HepG2 (cell line): ENCODE results near the gene CNOT10. TPM values are rescaled to one million over a fixed set of nuclear protein-coding genes. Genes with fewer than 3 reads are reported as not detected.

Source experiments
- CAMTA2 ChIP-seq: sonication (generic); formaldehyde crosslinking; IDR thresholded peaks from 2 replicates; pipeline ENCODE4 v1.4.0; 2020; ENCODE audit warnings: mild to moderate bottlenecking, missing genetic modification reagents, borderline replicate concordance
- CC2D1A ChIP-seq: sonication (generic); formaldehyde crosslinking; IDR thresholded peaks from 2 replicates; pipeline ENCODE4 v1.8.1; 2023; ENCODE audit warnings: mild to moderate bottlenecking, missing genetic modification reagents
- HMGA1 ChIP-seq: sonication (generic); formaldehyde crosslinking; conservative IDR thresholded peaks from 2 replicates; pipeline ENCODE4 v1.4.0; 2020; ENCODE audit warnings: missing genetic modification reagents
- MIER2 ChIP-seq: IDR thresholded peaks from 2 replicates; pipeline ENCODE4 v1.6.1; 2016; ENCODE audit warnings: missing biosample characterization, missing genetic modification reagents
- NFKB2 ChIP-seq: sonication (generic); formaldehyde crosslinking; IDR thresholded peaks from 2 replicates; pipeline ENCODE4 v1.4.0; 2020; ENCODE audit warnings: missing genetic modification reagents, borderline replicate concordance
- NFYC ChIP-seq: IDR thresholded peaks from 2 replicates; pipeline ENCODE4 v1.6.1; 2016; ENCODE audit warnings: missing genetic modification reagents, missing compliant biosample characterization
- REPIN1 ChIP-seq: sonication (generic); formaldehyde crosslinking; IDR thresholded peaks from 2 replicates; pipeline ENCODE4 v1.8.0; 2022; ENCODE audit warnings: missing genetic modification reagents, low read depth, mild to moderate bottlenecking, borderline replicate concordance
- XRCC5 ChIP-seq: fragments of 200-400 bp; formaldehyde crosslinking; optimal IDR thresholded peaks from 2 replicates; pipeline ENCODE3; 2017; ENCODE audit warnings: mild to moderate bottlenecking, low read length
- ZBTB7B ChIP-seq: sonication (generic); formaldehyde crosslinking; IDR thresholded peaks from 2 replicates; pipeline ENCODE4 v1.4.0; 2020; ENCODE audit warnings: missing genetic modification reagents
- ZFP41 ChIP-seq: sonication (generic); formaldehyde crosslinking; IDR thresholded peaks from 2 replicates; pipeline ENCODE4 v1.4.0; 2020; ENCODE audit warnings: mild to moderate bottlenecking, missing genetic modification reagents, borderline replicate concordance
- ZNF160 ChIP-seq: sonication (generic); formaldehyde crosslinking; IDR thresholded peaks from 2 replicates; pipeline ENCODE4 v1.8.0; 2022; ENCODE audit warnings: mild to moderate bottlenecking, inconsistent platforms, missing genetic modification reagents
- ZNF335 ChIP-seq: sonication (generic); formaldehyde crosslinking; IDR thresholded peaks from 2 replicates; pipeline ENCODE4 v1.4.0; 2020; ENCODE audit warnings: missing genetic modification reagents
- ZNF577 ChIP-seq: sonication (generic); formaldehyde crosslinking; IDR thresholded peaks from 2 replicates; pipeline ENCODE4 v1.4.0; 2020; ENCODE audit warnings: mild to moderate bottlenecking, low read depth, missing genetic modification reagents, borderline replicate concordance
- ZNF674 ChIP-seq: sonication (generic); formaldehyde crosslinking; IDR thresholded peaks from 2 replicates; pipeline ENCODE4 v1.5.0; 2020; ENCODE audit warnings: low read depth, mild to moderate bottlenecking, missing genetic modification reagents
- ZNF788 ChIP-seq: sonication (generic); formaldehyde crosslinking; IDR thresholded peaks from 2 replicates; pipeline ENCODE4 v1.5.0; 2020; ENCODE audit warnings: mild to moderate bottlenecking, missing genetic modification reagents, borderline replicate concordance
- ZNF790 ChIP-seq: sonication (generic); formaldehyde crosslinking; IDR thresholded peaks from 2 replicates; pipeline ENCODE4 v1.8.0; 2022; ENCODE audit warnings: missing genetic modification reagents, mild to moderate bottlenecking, borderline replicate concordance
- ZNF83 ChIP-seq: sonication (generic); formaldehyde crosslinking; IDR thresholded peaks from 2 replicates; pipeline ENCODE4 v1.4.0; 2020; ENCODE audit warnings: missing genetic modification reagents, mild to moderate bottlenecking, borderline replicate concordance
- ZNF891 ChIP-seq: sonication (generic); formaldehyde crosslinking; IDR thresholded peaks from 2 replicates; pipeline ENCODE4 v1.5.0; 2020; ENCODE audit warnings: mild to moderate bottlenecking, missing genetic modification reagents
- ZSCAN29 ChIP-seq: sonication (generic); formaldehyde crosslinking; conservative IDR thresholded peaks from 2 replicates; pipeline ENCODE4 v1.4.0; 2020; ENCODE audit warnings: mild to moderate bottlenecking, missing genetic modification reagents
- polyA plus RNA-seq, 8 experiments: library from polyadenylated mRNA; depleted of rRNA in 3 of 8; stranded (reverse) in 7 of 8; unstranded in 1 of 8; fragments of >200 nt; fragmentation: Illumina TruSeq in 4 of 8; extraction: Trizol in 4 of 8; gene quantifications; 2 replicates each; pipeline versions ENCODE4 v1.2.1 to v1.2.3, GENCODE V29; 2011 to 2016; ENCODE audit warnings: low read depth in 4 of 8, missing spikeins in 1 of 8, mixed read lengths in 1 of 8; ENCODE audit not compliant: insufficient read depth in 1 of 8
- total RNA-seq, 5 experiments: library from RNA; depleted of rRNA; stranded (reverse); fragments of >200 nt; fragmentation: Illumina TruSeq; extraction: Trizol; gene quantifications; 2 replicates each; pipeline ENCODE4 v1.2.3, GENCODE V29; 2016; ENCODE audit warnings: low read depth in 1 of 5
- TF ChIP-seq, protein P1 (sequence below): sonication (generic); formaldehyde crosslinking; conservative IDR thresholded peaks from 2 replicates; pipeline ENCODE4 v1.4.0; 2020; ENCODE audit warnings: missing genetic modification reagents
- TF ChIP-seq, protein P2 (sequence below): sonication (generic); formaldehyde crosslinking; IDR thresholded peaks from 2 replicates; pipeline ENCODE4 v1.8.0; 2022; ENCODE audit warnings: missing genetic modification reagents, mild to moderate bottlenecking, inconsistent platforms, borderline replicate concordance
- TF ChIP-seq, protein P3 (sequence below): sonication (generic); formaldehyde crosslinking; IDR thresholded peaks from 2 replicates; pipeline ENCODE4 v1.5.0; 2020; ENCODE audit warnings: mild to moderate bottlenecking, missing genetic modification reagents
- TF ChIP-seq, protein P4 (sequence below): sonication (generic); formaldehyde crosslinking; IDR thresholded peaks from 2 replicates; pipeline ENCODE4 v1.4.0; 2020; ENCODE audit warnings: missing genetic modification reagents

Gene CNOT10
- total and polyA plus RNA-seq, 2 of the 13 experiments (the other 11 are each of a cell fraction or from before 2014, with no cell fraction given): 21.2 to 34.1 TPM

DNA sequence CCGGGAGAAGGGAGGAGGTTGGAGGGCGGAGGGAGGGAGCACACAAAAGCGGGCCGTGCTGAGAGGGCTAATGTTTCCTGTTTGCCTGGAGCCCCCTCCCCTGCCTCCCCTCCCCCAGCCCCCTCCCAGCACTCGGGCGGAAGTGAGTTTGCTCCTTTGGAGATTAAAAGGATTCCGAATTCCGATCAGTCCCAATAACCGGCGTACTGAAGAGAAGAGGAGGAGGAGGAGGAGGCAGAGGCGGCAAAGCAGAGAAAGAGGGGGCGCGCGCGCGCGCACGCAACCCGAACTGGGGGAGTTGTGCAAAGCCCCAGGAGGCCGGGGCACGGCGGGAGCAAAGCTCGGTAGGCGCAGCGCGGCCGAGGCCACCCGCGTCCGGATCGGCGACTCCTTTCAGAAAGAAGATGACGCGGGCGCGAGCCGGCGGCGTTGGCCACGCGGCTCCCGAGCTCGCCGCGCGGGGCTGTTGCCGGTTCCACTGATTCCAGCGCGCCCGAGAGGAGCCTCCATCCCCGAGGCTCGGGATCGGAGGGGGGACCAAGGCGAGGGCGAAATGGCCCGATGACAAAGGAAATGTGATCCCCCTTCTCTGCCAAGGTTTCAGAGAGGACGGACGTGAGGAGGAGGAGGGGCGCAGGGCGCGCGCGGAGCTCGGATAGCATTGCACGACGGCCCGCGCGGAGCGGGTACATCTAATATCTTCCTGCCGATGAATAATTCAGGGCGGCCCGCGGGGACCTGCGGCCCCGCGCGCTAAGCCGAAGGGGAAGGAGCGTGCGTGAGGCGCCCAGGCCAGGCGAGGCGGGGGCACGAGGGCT lies 131.7 kb downstream of the CNOT10 start (continued):
- TF ChIP-seq ZSCAN29 (CRISPR knock-in tag) (peak; percentile 56; the same call in 1 of the 2 replicates), ZNF335 (no peak), ZNF891 (CRISPR knock-in tag) (no peak), ZNF674 (CRISPR knock-in tag) (0 out of 2 replicates have a peak, but pooled peaks have one; percentile 50), XRCC5 (no peak), MIER2 (CRISPR knock-in tag) (no peak), NFYC (CRISPR knock-in tag) (no peak), ZNF577 (CRISPR knock-in tag) (no peak), ZNF83 (no peak), ZNF790 (CRISPR knock-in tag) (peak; percentile 87; the same call in 1 of the 2 replicates), CAMTA2 (CRISPR knock-in tag) (peak; percentile 22; the same call in 1 of the 2 replicates), ZNF788 (CRISPR knock-in tag) (0 out of 2 replicates have a peak, but pooled peaks have one; percentile 55), NFKB2 (CRISPR knock-in tag) (peak; percentile 80; the same call in 1 of the 2 replicates), REPIN1 (CRISPR knock-in tag) (0 out of 2 replicates have a peak, but pooled peaks have one; percentile 27), HMGA1 (no peak), ZNF160 (CRISPR knock-in tag) (no peak; the same call in 1 of the 2 replicates), ZFP41 (no peak), CC2D1A (CRISPR knock-in tag) (0 out of 2 replicates have a peak, but pooled peaks have one; percentile 34), ZBTB7B (CRISPR knock-in tag) (peak; percentile 70)
- TF ChIP-seq, protein P1, sequence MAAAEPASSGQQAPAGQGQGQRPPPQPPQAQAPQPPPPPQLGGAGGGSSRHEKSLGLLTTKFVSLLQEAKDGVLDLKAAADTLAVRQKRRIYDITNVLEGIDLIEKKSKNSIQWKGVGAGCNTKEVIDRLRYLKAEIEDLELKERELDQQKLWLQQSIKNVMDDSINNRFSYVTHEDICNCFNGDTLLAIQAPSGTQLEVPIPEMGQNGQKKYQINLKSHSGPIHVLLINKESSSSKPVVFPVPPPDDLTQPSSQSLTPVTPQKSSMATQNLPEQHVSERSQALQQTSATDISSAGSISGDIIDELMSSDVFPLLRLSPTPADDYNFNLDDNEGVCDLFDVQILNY (CRISPR knock-in tag): no peak
- TF ChIP-seq, protein P2, sequence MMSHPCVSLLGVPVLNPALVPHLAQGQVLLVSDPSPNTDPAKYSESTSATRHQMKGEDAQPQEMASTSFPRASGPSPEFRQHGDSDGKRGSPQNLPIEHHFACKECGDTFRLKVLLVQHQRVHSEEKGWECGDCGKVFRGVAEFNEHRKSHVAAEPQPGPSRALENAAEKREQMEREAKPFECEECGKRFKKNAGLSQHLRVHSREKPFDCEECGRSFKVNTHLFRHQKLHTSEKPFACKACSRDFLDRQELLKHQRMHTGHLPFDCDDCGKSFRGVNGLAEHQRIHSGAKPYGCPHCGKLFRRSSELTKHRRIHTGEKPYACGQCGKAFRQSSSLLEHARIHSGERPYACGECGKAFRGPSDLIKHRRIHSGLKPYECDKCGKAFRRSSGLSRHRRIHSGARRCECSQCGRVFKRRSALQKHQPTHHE (CRISPR knock-in tag): no peak
- TF ChIP-seq, protein P3, sequence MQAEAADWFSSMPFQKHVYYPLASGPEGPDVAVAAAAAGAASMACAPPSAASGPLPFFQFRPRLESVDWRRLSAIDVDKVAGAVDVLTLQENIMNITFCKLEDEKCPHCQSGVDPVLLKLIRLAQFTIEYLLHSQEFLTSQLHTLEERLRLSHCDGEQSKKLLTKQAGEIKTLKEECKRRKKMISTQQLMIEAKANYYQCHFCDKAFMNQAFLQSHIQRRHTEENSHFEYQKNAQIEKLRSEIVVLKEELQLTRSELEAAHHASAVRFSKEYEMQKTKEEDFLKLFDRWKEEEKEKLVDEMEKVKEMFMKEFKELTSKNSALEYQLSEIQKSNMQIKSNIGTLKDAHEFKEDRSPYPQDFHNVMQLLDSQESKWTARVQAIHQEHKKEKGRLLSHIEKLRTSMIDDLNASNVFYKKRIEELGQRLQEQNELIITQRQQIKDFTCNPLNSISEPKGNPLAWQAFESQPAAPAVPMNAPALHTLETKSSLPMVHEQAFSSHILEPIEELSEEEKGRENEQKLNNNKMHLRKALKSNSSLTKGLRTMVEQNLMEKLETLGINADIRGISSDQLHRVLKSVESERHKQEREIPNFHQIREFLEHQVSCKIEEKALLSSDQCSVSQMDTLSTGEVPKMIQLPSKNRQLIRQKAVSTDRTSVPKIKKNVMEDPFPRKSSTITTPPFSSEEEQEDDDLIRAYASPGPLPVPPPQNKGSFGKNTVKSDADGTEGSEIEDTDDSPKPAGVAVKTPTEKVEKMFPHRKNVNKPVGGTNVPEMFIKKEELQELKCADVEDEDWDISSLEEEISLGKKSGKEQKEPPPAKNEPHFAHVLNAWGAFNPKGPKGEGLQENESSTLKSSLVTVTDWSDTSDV (CRISPR knock-in tag): peak; percentile 33; the same call in 1 of the 2 replicates
- TF ChIP-seq, protein P4, sequence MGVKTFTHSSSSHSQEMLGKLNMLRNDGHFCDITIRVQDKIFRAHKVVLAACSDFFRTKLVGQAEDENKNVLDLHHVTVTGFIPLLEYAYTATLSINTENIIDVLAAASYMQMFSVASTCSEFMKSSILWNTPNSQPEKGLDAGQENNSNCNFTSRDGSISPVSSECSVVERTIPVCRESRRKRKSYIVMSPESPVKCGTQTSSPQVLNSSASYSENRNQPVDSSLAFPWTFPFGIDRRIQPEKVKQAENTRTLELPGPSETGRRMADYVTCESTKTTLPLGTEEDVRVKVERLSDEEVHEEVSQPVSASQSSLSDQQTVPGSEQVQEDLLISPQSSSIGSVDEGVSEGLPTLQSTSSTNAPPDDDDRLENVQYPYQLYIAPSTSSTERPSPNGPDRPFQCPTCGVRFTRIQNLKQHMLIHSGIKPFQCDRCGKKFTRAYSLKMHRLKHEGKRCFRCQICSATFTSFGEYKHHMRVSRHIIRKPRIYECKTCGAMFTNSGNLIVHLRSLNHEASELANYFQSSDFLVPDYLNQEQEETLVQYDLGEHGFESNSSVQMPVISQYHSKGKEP (CRISPR knock-in tag): 0 out of 2 replicates have a peak, but pooled peaks have one; percentile 34
